ENCODE results near the gene CDC20B.
A peak's percentile ranks its signal among the peaks of the same experiment; 100 is the strongest.

CDC20B gene, protein sequence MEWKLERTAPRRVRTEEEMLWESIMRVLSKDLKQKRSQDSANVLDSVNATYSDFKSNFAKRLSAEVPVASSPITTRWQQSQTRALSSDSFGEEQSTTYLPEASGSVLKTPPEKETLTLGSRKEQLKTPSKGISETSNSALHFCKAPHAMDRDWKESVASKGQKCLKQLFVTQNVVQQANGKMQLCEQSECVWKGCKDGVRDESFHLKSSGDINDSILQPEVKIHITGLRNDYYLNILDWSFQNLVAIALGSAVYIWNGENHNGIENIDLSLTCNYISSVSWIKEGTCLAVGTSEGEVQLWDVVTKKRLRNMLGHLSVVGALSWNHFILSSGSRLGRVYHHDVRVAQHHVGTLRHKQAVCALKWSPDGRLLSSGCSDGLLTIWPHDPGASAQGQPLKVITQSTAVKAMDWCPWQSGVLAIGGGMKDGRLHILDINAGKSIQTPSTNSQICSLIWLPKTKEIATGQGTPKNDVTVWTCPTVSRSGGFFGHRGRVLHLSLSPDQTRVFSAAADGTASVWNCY

DNA sequence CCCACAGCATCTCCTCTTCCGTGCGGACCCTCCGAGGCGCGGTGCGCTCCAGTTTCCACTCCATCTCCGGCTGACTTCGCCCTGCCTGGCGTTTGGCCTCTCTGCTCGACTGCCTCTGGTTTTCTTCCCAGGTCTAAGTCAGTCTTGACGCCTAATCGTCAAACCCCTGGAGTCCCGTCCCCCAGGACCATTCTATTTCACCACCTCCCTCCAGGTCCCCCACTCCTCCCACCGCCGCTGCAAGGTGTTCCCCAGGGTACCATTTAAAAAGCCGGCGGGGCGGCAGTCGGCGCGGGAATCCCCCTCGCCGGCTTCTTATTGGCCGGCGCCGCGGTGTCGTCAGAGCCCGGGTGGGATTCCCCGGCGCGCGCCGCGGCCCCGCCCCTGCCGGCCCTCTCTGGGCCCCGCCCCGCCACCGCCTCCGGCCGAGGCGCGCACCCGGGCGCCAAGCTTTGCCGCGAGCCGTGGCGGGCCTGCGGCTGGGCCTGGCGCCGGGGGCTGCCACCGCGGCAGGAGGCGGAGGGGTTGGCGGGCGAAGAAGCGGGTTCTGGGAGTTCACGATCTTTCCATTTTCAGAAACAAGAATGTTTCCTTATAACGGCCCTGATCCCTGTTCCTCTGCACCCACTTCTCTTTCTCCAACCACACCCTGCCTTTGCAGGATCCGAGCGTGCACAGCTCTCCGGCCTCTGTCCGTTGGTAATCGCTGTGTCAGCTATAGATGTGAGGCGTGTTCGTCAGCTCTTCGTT, at the start of gene CDC20B:
Gene CDC20B (minus strand): TSS at position 241 of the 750 bp plus-strand sequence. CDS start 177 bp downstream, at position 64.
- no peak for DNase-seq

DNA sequence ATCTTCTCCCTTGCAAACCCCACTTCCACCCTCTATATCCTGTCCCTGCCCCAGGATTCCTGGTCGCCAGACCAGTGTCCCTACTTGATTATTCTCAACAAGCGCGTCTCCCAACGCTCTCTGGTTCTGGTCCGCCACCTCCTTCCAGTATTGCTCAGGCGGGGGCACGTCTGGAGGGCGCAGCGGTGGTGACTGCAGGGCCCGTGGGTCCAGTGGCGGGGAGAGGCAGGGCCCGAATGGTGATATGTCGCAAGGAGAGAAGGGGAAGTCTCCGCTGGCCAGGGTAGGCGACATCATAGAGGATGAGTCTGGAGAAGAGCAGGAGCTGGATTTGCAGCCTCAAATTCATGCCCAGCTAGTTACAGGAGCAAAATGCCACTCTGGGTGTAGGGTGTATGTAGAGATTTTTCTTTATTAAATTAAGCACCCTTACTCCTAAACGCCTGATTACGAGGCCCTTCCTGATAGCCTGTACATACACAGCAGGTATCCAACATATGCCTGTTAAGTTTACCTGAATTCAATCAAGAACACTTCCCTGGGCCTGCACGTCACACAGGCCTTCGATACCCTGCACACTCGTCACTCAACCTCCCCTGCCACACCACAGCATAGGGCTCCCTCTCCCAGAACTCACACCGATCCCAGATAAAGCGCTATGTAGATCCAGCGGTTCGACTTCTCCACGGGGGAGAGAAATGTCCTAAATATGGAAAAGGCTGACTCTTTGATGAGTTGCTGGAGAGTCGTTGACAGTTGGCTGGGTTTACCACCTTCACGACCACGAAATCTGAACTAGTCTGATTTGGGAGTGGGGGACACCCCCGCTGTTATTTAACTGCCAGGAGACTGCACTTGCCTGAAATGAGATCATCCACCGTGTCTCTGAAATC, 49.4 kb upstream of the CDC20B start:
- no peak for DNase-seq

DNA sequence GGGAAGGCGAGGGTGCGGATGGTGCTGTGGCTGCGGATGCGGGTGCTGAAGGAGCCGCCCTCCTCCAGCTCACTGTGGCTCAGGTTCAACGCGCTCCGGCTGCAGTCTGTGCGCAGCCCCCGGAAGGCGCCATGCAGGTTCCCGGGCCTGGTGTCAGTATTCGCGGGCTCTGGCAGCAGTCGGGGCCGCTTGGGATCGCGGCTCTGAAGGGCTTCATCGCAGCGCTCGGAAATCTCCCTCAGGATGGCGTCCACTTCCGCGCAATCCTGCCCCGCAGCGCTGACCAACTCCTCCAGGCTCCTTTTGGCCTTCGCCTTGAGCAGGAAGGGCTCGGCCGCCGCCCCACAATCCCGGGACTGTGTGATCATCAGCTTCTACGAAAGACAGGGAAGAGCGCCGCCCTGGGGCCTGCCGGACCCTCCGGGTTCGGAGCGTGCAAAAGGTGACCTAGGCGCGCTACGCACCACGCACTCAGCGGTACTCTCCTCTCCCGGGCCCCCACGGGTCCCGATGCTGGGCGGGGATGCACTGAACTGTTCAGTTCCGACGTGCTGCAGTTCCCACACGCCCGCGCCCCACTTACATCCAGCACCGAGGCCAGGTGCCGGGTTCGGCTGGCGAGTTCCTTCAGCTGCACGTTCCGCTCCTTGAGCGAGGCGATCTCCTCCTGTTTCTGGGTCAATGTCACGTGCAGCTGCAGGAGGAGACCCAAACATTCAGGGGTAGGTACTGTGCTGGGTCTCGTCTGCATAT, 47.6 kb upstream of the CDC20B start:
- no peak for DNase-seq

DNA sequence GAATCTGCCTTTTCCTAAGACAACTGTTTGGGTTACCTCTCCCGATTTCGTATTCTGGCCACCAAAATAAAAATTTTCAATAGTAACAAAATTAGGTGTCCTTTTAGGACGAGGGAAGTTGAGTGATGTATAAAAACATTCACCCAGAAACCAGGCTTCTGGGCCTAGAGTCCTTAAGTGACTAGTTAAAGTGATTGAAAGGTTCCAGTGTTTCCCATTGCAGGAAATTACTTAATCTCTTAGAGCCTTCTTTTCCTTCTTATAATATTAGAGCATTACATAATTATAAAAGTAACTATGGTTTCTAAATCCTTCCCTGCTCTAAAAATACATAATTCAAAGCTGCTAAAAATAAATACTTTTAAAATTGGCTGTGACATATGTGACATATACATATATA, 46.8 kb upstream of the CDC20B start:
- no peak for DNase-seq

DNA sequence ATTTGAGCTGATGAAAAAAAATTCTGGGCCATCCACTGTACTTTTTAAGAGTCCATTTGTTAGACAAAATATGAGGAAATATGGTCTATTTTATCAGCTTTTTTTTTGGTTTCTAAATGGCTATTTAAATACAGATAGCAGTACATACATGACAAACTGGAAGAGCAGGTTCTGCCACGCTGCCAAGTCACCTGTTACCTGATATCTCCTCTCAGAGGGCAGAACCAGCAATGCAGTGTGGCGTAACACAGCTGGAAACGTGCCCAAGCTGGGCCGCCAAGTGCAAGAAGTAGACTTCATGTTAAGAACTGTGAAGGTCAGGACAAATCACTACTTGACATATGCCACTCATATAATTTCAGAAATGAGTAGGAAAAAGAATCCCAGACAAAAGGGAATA, 46.0 kb upstream of the CDC20B start:
- DNase-seq = peak; percentile 86

DNA sequence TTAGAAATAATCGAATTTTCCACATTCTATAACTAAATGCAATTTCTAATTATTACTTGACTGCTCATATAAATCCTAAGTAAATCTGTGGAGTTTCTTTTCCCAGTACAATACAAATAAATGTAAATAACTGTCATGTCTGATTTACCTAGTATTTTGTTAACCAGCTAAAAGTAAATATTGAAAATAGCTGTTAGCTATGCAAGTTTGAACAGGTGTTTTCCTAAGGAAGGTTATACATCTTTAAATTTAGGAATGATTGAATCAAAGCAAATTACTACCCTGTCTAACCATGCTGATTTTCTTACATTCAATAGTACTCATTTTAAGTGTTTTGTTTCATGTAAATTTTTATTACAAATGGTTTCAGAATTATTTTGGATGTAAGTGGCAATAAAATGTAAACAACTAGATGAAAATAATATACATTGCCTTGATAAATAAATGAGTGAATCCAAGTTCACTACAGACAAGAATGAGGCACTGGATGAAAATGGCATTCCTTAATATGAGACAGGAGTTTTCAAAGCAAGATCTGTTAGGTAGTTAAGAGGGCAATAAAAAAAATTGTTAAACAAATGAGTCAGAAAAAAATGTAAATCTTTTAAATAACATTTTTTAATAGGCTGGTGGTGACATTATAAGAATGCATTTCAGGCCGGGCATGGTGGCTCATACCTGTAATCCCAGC, 38.4 kb upstream of the CDC20B start:
- no peak for DNase-seq

DNA sequence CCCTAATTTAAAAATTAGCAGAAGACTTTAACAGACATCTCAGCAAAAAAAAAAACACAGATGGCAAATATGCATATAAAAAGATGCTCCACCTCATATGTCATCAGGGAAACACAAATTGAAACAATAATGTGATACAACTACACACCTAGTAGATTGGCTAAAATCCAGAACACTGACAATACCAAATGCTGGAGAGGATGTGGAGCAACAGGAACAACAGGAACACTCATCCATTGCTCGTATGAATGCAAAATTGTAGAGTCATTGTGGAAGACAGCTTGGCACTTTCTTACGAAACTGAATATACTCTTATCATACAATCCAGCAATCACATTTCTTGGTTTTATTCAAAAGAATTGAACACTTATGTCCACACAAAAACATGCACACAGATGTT, 32.0 kb upstream of the CDC20B start:
- DNase-seq = no peak

DNA sequence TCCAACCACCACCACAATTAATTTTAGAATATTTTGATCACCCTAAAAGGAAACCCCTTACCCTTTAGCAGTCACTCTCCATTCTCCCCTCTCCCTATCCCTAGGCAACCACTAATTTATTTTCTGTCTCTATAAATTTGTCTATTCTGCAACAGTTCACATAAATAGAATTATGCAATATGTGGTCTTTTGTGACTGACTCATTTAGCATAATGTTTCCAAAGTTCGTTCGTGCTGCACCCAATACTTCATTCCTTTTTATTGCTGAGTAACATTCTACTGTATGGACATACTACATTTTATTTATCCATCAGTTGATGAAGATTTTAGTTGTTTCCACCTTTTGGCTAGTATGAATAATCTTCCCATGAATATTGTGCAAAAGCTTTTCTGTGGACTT, 18.2 kb upstream of the CDC20B start:
- DNase-seq = no peak

DNA sequence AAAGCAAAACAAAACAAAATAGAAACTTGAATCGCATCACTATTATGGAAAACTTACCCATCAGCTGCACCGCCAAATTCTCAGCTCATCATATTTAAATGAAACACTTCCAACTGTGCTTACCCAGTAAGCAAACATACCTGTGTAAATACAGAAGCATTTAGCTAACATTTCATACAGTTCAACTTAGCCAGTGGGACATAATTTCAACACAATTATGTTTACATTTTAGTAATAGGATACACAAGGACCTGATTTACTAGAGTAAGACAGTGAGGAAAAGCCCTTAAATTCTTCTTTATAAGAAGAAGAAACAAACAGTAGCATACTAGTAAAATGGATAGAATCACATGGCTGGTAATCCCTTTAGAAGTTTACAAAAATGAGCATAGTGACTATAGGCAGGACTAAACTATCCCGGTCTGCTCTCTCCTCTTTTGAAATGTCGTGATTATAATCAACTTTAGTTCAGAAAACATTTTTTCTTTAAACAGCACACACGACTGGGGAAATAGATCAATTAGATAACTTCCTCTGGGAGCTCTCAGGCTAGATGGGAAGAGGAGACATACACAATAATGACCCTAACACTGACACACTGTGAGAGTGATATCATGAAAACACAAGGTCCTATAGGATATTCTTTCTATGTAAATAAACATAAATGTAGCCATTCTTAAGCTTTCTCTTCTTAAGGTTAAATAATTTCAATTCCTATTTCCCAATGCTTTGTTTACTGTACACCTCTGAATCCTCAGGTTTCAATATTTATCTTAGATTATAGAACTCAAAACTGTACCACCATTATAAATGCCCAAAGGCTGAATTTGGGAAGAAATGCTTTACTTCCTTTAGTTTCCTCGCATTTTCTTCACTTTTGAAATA, 15.9 kb upstream of the CDC20B start:
- peak; percentile 32 for DNase-seq

DNA sequence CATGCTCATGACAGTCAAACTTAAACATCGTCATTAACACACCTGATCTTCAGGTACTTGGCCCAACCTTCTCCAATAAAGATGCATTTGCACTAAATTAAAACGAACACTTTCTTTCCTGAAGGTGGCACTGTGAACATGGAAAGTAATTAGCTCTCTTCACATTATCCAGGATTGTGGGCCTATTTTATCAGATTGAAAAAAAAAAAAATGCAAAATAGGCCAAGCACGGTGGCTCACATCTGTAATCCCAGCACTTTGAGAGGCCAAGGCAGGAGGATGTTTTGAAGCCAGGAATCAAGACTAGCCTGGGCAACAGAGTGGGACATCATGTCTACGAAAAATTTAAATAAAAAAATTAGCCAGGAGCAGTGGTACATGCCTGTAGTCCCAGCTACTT, 14.4 kb upstream of the CDC20B start:
- peak; percentile 4 for DNase-seq

DNA sequence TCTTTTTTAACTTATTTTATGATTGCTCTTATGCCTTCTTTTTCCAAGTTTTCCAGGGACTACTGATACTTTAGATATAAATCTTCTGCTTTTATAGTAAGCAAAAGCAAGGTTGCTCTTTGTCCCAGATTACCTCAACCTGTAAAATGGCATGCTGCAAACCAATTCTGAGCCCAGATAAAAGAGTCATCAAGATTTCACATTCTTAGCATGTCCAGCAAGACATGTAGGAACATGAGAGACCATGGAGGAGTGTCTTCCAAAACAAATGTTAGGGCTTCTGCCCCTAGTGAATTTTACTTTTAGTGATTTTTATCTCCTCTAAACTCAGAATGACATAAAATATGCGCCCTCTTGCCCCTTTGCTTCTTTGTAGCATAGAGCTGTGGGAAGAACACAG, 7.0 kb upstream of the CDC20B start:
- no peak for DNase-seq

DNA sequence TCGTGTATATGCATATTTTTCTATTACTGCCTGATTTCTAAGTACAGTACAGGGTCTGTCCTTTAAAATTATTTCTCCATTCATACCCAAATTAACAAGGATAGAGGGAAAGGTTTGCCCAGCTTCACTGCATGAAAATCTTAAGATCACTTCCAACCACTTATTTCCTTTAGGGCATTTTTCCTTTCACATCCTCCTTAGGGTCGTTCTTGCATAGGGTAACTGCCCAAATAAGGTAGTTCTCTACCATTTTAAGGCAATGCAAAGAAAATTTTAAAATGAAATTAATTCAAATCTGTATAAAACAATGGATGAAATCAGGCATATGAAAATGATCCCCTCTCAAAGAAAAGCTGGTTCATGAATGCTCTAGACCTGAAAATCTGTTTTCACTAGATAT, 4.1 kb upstream of the CDC20B start:
- no peak for DNase-seq

DNA sequence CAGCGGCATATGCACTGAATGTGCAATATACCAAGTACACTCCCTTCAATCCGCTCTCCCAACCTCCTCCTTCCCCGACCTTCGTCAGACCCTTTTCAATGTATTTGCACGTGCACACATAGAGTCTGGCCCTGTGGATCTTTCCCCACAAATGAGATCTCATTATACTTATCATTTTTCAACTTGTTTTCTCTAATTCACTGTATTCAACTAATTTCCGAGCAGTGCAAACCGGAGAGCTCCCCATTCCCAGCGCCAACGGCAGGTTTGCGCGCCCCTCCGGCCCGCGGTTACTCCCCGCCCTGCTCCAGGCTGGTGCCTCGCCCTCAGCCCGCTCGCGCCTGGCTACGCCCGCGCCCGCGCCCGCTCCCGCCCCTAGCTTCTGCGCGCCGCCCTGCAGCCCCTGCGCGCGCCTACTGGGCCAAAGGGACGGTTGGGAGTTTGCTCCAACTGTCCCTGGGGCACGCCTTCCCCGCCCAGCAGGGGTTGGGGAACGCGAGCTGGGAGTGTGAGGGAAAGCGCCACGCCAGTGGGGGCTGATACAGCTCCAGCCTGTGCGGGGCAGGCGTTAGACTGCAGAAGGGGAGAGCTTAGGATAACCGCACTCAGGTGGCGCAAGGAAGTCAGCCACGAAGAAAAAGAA, 3.3 kb upstream of the CDC20B start:
- DNase-seq = peak; percentile 32

DNA sequence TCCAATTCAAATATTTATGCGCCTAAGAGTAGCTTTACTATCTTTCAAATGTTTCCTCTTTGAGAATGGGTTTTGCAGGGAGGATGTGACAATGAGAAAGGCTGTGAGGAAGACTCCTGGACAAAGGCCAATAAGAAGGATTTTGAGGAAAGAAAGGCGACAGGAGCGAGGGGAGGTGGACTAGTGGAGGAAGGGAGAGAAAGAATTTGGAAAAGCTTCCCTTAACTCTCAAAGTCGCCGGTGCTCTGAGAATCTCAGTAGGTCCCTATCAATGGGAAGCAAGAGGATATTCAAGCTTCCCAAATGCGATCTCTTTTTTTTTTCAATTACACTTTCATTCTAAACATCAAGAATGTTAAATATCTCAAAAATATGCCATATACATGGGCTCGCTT, 2.8 kb upstream of the CDC20B start:
- no peak for DNase-seq

DNA sequence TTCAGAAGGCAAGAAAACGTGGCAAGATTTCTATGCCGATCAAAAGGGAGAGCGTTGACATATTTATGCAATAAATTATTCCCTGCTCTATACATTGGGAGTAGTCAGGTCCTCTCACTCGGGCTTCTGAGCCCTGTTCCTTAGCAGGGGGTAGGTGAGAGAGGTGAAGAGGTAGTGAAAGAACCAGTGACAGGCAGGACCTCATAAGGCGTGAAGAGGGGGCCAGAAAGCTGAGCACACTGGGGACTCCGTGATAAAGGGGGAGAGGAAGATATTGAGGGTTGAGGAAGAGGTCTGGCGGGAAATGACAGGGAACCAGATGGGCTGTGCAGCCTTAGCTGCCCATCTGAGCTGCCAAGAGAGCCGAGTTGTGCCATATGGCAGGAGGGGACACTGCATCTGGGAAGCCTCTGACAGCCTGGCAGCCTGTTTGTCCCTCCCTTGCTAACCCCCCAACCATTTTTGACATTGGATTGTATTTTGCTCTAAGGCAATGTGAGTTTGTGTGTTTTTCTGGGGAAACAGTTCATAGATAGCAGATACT, 782 bp upstream of the CDC20B start:
- no peak for DNase-seq

DNA sequence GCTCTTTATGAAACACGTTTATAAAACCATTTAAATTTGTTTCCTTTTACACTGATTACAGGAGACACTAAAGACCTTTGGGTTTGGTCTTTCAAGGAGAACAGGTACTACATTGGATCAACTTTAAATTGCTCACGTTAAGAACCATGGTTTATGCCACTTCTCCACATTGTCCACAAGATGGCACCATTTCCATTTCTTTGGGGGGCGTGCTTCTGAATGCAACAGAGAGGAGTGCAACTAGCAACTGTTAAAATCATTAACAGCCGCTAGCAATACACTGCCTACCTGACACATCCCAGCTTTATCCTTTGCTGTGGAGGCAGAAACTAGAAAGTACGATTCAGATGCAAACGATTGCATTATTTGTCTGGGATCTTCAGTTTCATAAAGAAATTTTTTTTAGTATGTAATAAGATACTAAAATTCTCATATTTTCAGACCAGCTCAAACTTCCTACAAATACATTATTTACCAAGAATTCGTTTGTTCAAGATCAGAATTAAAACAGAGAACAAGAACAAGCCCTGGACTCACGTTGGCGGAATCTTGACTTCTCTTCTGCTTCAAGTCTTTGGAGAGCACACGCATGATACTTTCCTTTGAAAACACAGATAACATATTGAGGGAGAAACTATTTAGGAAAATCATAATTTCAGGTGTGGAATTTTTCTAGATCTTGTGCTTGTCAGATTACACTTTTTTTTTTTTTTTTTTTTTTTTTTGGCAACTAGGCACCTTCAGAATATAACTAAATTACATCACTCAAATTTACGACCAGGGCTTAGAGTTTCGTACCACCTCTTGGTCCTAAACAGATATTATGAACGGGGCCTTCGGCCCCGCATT, 702 bp downstream of the CDC20B start:
- DNase-seq = peak; percentile 67

DNA sequence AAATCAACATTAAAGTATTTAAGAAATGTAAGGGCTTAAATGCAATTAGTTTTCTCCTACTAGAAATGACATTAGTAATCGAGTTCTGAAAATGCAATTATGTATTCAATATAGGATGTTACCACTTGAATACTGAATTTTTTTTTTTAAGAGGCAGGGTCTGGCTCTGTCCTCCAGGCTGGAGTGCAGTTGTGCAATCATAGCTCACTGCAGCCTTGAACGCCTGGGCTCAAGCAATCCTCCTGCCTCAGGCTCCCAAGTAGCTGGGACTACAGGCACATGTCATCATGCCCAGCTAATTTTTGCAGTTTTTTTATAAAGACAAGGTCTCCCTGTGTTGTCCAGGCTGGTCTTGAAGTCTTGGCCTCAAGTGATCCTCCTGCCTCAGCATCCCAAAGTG, 1.5 kb downstream of the CDC20B start:
- DNase-seq = no peak

DNA sequence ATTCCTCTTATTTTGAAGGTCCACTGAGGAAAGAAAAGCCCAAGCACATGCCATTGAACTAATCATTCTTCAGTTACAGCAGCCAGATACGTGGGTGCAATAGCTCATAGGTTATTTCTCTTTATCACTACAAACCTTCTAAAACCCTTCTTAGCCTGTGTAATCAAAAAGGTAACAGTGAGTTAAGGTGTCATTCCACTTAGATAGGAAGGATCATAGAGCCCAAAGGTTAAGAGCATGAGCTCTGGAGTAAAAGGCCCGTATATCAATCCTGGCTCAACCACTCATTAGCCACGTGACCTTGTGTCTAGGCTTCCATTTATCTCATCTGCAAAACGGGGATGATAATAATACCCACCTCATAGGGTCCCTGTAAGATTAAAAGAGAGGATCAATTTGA, 10.3 kb downstream of the CDC20B start:
- DNase-seq = no peak
